ENCODE results near the gene IGFLR1. TPM values are rescaled to one million over a fixed set of nuclear protein-coding genes. Genes with fewer than 3 reads are reported as not detected.
"Not testable (repeated sequence)": the region's sequence is repeated elsewhere in the genome, so short reads cannot be mapped to it uniquely, and the experiment has no call there.

IGFLR1 gene
- total RNA-seq, 1 donor from 2014 or later: 3.1 TPM

DNA sequence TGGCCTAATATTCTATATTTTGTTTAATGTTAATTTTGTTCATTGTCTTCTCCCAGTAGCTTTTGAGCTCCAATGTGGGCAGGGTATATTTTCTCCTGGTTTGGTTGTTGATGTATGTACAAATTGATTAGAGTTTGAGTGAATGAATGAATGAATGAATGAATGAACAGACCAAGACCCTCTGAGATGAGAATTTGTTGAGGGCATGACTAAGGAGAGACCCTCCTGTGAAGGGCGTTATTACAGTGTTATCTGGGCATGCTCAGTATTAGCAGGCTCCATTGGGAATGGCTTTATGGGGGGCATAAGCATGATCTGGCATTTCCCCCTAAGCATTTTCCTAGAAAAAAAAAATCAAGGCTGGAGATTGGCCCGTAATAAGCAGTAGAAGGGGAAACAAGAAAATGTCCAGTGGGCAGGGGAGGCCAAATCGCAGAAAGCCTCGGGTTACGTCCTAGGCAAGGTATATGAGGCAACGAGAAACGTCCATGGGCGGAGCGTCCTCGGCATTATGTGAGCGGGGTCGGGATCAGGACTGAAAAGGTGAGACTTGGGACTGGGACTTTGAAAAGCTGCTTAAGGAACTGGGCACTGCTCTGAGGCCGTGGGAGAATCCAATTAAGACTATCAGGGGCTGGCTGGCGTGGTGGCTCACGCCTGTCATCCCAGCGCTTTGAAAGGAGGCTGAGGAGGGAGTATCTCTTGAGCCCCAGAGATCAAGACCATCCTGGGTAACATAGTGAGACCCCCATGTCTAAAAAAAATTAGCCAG lies 32.2 kb upstream of the IGFLR1 start:
- Mint-ChIP-seq H3K27me3 (ENCODE audit: unreplicated experiment) (no peaks in the 10 kb centered on the region), H3K9me3 (ENCODE audit: unreplicated experiment) (no peaks in the 10 kb centered on the region), H3K36me3 (ENCODE audit: unreplicated experiment) (no peaks in the 10 kb centered on the region), H3K4me3 (ENCODE audit: unreplicated experiment) (peak overlapping the region; percentile 76), H3K4me1 (ENCODE audit: unreplicated experiment) (peaks cover 24% of the 10 kb centered on the region), H3K27ac (ENCODE audit: unreplicated experiment) (no peak overlapping the region)
- no peak for DNase-seq (ENCODE audit: extremely low spot score, unreplicated experiment)
- no peak for TF ChIP-seq CTCF (IDR thresholded peaks at IDR 0.05)

DNA sequence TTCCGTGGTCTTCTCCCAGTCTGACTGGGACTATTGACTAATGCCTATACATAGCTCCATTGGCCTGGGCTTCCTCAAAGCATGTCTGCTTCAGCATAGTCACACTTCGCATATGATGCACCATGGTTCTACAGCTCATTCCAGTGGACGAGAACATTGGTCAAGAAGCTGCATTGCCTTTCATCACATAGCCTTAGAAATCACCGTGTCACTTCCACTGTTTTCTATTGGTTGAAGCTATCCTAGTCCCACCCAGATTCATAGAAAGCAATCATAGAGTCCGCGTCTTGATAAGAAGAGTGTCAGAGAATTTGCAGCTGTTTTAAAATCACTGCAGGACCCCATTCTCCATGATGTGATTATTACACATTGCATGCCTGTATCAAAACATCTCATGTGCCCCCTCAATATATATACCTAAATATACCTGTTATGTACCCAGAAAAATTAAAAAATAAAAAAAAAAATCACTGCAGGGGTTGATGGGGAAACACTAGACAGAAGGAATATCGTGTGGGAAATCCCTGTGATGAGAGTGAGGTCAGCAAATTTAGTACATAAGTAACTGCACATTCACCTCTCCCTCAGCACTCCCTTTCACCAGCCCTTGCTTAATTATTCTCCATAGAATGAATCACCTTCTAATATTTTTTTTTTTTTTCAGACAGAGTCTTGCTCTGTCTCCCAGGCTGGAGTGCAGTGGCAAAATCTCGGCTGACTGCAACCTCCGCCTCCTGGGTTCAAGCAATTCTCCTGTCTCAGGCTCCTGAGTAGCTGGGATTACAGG lies 31.0 kb upstream of the IGFLR1 start:
- DNase-seq (ENCODE audit: extremely low spot score, unreplicated experiment): no peak
- Mint-ChIP-seq H3K4me3 (ENCODE audit: unreplicated experiment) (no peak overlapping the region), H3K4me1 (ENCODE audit: unreplicated experiment) (peaks cover 24% of the 10 kb centered on the region), H3K9me3 (ENCODE audit: unreplicated experiment) (no peaks in the 10 kb centered on the region), H3K36me3 (ENCODE audit: unreplicated experiment) (peaks cover 1% of the 10 kb centered on the region), H3K27me3 (ENCODE audit: unreplicated experiment) (no peaks in the 10 kb centered on the region), H3K27ac (ENCODE audit: unreplicated experiment) (no peak overlapping the region)
- no peak for TF ChIP-seq CTCF (IDR thresholded peaks at IDR 0.05)

DNA sequence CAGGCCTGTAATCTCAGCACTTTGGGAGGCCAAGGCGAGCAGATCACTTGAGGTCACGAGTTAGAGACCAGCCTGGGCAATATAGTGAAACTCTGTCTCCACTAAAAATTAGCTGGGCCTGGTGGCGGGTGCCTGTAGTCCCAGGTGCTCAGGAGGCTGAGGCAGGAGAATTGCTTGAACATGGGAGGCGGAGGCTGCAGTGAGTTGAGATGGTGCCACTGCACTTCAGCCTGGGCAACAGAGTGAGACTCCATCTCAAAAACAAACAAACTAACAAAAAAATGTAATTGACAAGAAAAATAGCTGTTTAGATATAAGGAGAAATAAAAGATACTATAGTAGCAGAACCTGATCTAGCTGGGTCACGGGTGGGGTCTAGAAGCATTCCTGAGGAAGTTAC lies 30.1 kb upstream of the IGFLR1 start:
- H3K4me1 Mint-ChIP-seq (ENCODE audit: unreplicated experiment): peaks cover 24% of the 10 kb centered on the region
- not testable (repeated sequence) for H3K36me3 Mint-ChIP-seq (ENCODE audit: unreplicated experiment); H3K27me3 Mint-ChIP-seq (ENCODE audit: unreplicated experiment); H3K9me3 Mint-ChIP-seq (ENCODE audit: unreplicated experiment); H3K4me3 Mint-ChIP-seq (ENCODE audit: unreplicated experiment); DNase-seq (ENCODE audit: extremely low spot score, unreplicated experiment); H3K27ac Mint-ChIP-seq (ENCODE audit: unreplicated experiment)

- Mint-ChIP-seq H3K27me3 (ENCODE audit: unreplicated experiment) (no peaks in the 10 kb centered on the region), H3K4me3 (ENCODE audit: unreplicated experiment) (no peak overlapping the region), H3K27ac (ENCODE audit: unreplicated experiment) (no peak overlapping the region), H3K36me3 (ENCODE audit: unreplicated experiment) (peaks cover 2% of the 10 kb centered on the region), H3K4me1 (ENCODE audit: unreplicated experiment) (no peaks in the 10 kb centered on the region), H3K9me3 (ENCODE audit: unreplicated experiment) (no peaks in the 10 kb centered on the region)
- no peak for TF ChIP-seq CTCF (IDR thresholded peaks at IDR 0.05)
- DNase-seq (ENCODE audit: extremely low spot score, unreplicated experiment): no peak
Measured at GRCh38 chr19:35768082-35768421, 25.8 kb upstream of the IGFLR1 start.

DNA sequence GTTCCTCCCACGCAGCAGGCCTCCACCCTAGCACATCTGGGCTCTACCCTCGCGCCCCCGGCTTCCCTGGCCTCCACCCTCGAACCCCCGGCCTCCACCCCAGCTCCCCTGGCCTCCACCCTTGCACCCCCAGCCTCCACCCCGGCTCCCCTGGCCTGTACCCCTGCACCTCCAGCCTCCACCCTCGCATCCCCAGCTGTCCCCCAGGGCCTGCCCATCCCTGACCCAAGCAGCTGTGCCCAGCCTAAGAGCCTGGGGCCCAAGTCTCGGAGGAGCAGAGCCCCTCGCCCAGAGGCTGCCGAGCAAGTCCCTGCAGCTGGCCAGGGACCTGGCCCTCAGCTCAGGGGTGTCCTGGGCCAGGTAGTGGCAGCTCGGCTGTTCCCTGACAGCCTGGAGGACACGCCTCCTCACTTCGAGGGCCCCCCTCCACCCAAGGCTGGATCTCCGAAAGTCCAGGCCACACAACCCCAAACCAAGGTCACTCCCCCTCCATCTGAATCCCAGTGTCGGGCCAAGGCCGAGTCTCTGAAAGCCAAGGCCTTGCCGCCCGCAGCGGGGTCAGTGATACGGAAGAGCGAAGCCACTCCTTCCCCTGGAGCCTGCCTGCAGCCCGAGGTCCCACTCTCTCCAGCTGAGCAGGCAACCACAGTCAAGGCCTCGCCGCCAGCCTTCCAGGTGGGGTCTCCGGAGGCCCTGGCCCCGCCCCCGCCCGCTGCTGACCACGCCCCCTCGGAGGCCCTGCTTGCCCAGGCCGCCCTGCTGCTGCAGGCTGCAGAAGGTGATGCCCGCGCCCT lies 25.2 kb upstream of the IGFLR1 start:
- DNase-seq (ENCODE audit: extremely low spot score, unreplicated experiment): no peak
- H3K9me3 Mint-ChIP-seq (ENCODE audit: unreplicated experiment): no peaks in the 10 kb centered on the region
- H3K4me3 Mint-ChIP-seq (ENCODE audit: unreplicated experiment): no peak overlapping the region
- H3K36me3 Mint-ChIP-seq (ENCODE audit: unreplicated experiment): peaks cover 2% of the 10 kb centered on the region
- H3K27ac Mint-ChIP-seq (ENCODE audit: unreplicated experiment): no peak overlapping the region
- no peaks in the 10 kb centered on the region for H3K27me3 Mint-ChIP-seq (ENCODE audit: unreplicated experiment)
- TF ChIP-seq CTCF (IDR thresholded peaks at IDR 0.05): no peak
- no peaks in the 10 kb centered on the region for H3K4me1 Mint-ChIP-seq (ENCODE audit: unreplicated experiment)

Data from osteocyte (in vitro differentiated cells).